Right lobe of liver (tissue), 6 donors: ENCODE results near the gene TPBG. TPM values are rescaled to one million over a fixed set of nuclear protein-coding genes. Genes with fewer than 3 reads are reported as not detected.

Experiments
- ATAC-seq, 4 donors: fragments of 200-7000 bp; cut with Tn5 transposase; one replicate each; pipeline ENCODE4 v1.9.1; 2020; ENCODE audit warnings: mild to moderate bottlenecking in 4 of 4, moderate library complexity in 4 of 4
- DNase-seq, 3 donors: peaks; one replicate each; pipeline ENCODE4 v3.0.0-alpha.2; 2020
- H3K27ac ChIP-seq, 3 donors: fragments of 200-600 bp; one replicate each; pipeline ENCODE4 v1.8.0; 2022
- H3K27me3 ChIP-seq, 2 donors: fragments of 200-600 bp; one replicate each; pipeline ENCODE4 v1.8.0; 2022
- H3K36me3 ChIP-seq, 4 donors: fragments of 200-600 bp; sonication (generic) in 1 of 4; one replicate each; pipeline versions ENCODE4 v1.5.1 to v1.8.0; 2017 to 2022; ENCODE audit warnings: control low read depth in 1 of 4
- H3K4me1 ChIP-seq, 4 donors: fragments of 200-600 bp; sonication (generic) in 1 of 4; one replicate each; pipeline versions ENCODE4 v1.5.1 to v1.8.0; 2017 to 2022; ENCODE audit warnings: control low read depth in 1 of 4
- H3K4me3 ChIP-seq, 3 donors: fragments of 200-600 bp; one replicate each; pipeline ENCODE4 v1.8.0; 2022
- H3K9me3 ChIP-seq, 4 donors: fragments of 200-600 bp; sonication (generic) in 1 of 4; one replicate each; pipeline versions ENCODE4 v1.5.1 to v1.8.0; 2017 to 2022; ENCODE audit warnings: control low read depth in 1 of 4
- CTCF ChIP-seq, 4 donors: fragments of 200-600 bp in 3 of 4; fragments of 450-650 bp in 1 of 4; IDR thresholded peaks; one replicate each; pipeline versions ENCODE4 v1.5.1 to v1.8.0; 2016 to 2022; ENCODE audit warnings: antibody characterized with exemption in 4 of 4, mild to moderate bottlenecking in 2 of 4
- POLR2A ChIP-seq: fragments of 450-650 bp; IDR thresholded peaks from one replicate; pipeline ENCODE4 v1.6.1; 2017; ENCODE audit warnings: antibody characterized with exemption, mild to moderate bottlenecking
- WGBS: methylation state at CpG from one replicate; pipeline ENCODE4 v1.1.6; 2018; ENCODE audit warnings: low coverage, low lambda C conversion rate; ENCODE audit not compliant: insufficient coverage; ENCODE audit errors: missing lambda C conversion rate; 5-methylcytosine and 5-hydroxymethylcytosine counted together
- intact Hi-C, 2 donors: fragments of 100-400 bp; cut with DNase I; formaldehyde crosslinking; loops; one replicate each; pipeline versions ENCODE4 v1.11.2 to v1.14.1; 2022
- total RNA-seq, 6 experiments: library from RNA; depleted of rRNA in 2 of 6; stranded (reverse); fragments of >200 nt in 2 of 6; fragmentation: NEBNext Ultra II Directional in 3 of 6; extraction: Animal tissue kit (Norgen Biotek cat#: 25700) in 3 of 6; gene quantifications; one replicate each; pipeline versions ENCODE4 v1.1.0 to v1.2.4, GENCODE V29; 2016 to 2023
- donor health status: DM: no; HTN: yes; CAD: no.
- donor health status: DM: no; HTN: no; CAD: no.
- donor health status: DM: no; HTN: no; CAD: no.
- donor health status: DM: no; HTN: yes; CAD: no.
- donor health status: DM: no; HTN: yes; CAD: no.

The TPBG gene
- total RNA-seq, 6 experiments from 2014 or later: 0.42 to 1.4 (median 0.99) TPM

GRCh38 chr6:82331031-82331773 lies 32.4 kb upstream of the TPBG start:
- Histone ChIP-seq H3K4me3 (no peak overlapping the region), H3K36me3 (no peaks in the 10 kb centered on the region), H3K9me3 (no peaks in the 10 kb centered on the region), H3K4me1 (no peaks in the 10 kb centered on the region), H3K27ac (no peak overlapping the region), H3K27me3 (no peaks in the 10 kb centered on the region)
- intact Hi-C loops: no loop called here
- no peak for TF ChIP-seq CTCF (IDR thresholded peaks at IDR 0.05)
- TF ChIP-seq POLR2A: no peak
- 0% methylated on average over 2 of the region's 2 CpGs for WGBS
- no peak for DNase-seq
- ATAC-seq: no peak

DNA sequence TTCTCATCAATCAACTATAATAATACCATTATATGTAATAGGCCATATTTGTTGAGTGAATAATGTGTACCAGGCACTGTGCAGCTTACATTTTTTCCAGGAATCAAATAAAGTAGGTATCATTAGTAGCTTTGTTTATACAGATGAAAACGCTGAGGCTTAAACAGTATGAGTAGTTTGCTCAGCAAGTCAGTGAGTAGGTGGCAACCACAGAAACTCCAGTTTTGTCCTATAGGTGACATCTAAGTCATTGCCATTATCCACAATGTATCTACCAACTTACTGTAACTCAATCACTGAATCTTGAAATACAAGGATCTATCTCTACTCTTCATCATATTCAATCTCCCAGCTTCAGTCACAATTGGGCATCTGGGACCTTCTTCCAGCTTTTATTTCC lies 29.8 kb upstream of the TPBG start:
- H3K27me3 ChIP-seq: no peaks in the 10 kb centered on the region
- no peak overlapping the region for H3K4me3 ChIP-seq
- ATAC-seq: no peak
- TF ChIP-seq CTCF (IDR thresholded peaks at IDR 0.05): no peak
- intact Hi-C loops: no loop called here
- DNase-seq: no peak
- H3K4me1 ChIP-seq: no peaks in the 10 kb centered on the region
- H3K9me3 ChIP-seq: no peaks in the 10 kb centered on the region
- 60% methylated on average over 1 of the region's 1 CpG for WGBS
- H3K36me3 ChIP-seq: no peaks in the 10 kb centered on the region
- no peak overlapping the region for H3K27ac ChIP-seq

DNA sequence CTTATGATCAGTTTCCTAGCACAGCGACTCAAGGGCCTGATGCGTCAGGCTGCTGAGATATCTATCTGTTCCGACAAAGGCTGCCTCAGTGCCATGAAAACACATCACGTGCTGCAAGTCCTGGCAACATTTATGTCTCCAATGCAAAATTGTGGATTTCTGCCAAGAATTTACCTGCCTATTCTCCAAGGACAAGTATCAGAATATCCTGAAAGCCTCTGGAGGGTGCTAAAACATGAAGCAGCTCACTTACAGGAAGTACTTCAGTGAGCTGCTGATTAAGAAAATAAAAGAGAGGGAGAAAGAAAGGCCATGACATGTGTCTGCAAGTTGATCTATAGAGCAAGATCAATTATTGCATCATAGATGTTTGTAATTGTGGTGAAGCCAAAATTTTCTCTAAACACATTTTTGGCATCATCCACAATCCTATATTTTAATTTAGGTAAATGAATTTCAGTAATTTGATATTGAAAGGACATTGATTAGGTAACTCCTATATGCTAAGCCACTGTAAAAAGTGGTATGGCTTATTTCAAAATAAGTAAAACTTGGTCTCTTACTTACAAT lies 25.8 kb upstream of the TPBG start:
- ATAC-seq: no peak
- H3K4me1 ChIP-seq: no peaks in the 10 kb centered on the region
- no peak for DNase-seq
- no peak overlapping the region for H3K4me3 ChIP-seq
- intact Hi-C loops: no loop called here
- H3K9me3 ChIP-seq: no peaks in the 10 kb centered on the region
- no peaks in the 10 kb centered on the region for H3K36me3 ChIP-seq
- TF ChIP-seq POLR2A (no peak), CTCF (IDR thresholded peaks at IDR 0.05) (no peak)
- 76% methylated on average over 4 of the region's 4 CpGs for WGBS
- no peaks in the 10 kb centered on the region for H3K27me3 ChIP-seq
- H3K27ac ChIP-seq: no peak overlapping the region

GRCh38 chr6:82348130-82348529 lies 15.5 kb upstream of the TPBG start:
- ATAC-seq: no peak
- H3K4me3 ChIP-seq: no peak overlapping the region
- no peak overlapping the region for H3K27ac ChIP-seq
- no peaks in the 10 kb centered on the region for H3K4me1 ChIP-seq
- TF ChIP-seq POLR2A (no peak), CTCF (IDR thresholded peaks at IDR 0.05) (no peak)
- 72% methylated on average over 6 of the region's 6 CpGs for WGBS
- H3K36me3 ChIP-seq: no peaks in the 10 kb centered on the region
- H3K27me3 ChIP-seq: no peaks in the 10 kb centered on the region
- DNase-seq: no peak
- intact Hi-C loops: no loop called here
- H3K9me3 ChIP-seq: no peaks in the 10 kb centered on the region
